ENCODE results near the gene ATP6V0C. TPM values are rescaled to one million over a fixed set of nuclear protein-coding genes. Genes with fewer than 3 reads are reported as not detected.

ATP6V0C gene
- total and polyA plus RNA-seq, 2 of the 13 experiments (the other 11 are each of a cell fraction or from before 2014, with no cell fraction given) = 10.4 to 20.1 TPM

GRCh38 chr16:2513405-2514332, at the start of gene ATP6V0C (continued):
- no peak for TF ChIP-seq TCF7 (IDR thresholded peaks at IDR 0.05; ENCODE audit: low read depth)
- 0 out of 2 replicates have a peak, but pooled peaks have one; percentile 8 for TF ChIP-seq ZNF678 (CRISPR knock-in tag; IDR thresholded peaks at IDR 0.05)
- 0 out of 2 replicates have a peak, but pooled peaks have one; percentile 18 for TF ChIP-seq REL (CRISPR knock-in tag; conservative IDR thresholded peaks at IDR 0.05)
- peak in 1 of 2 experiments; percentile 55; a peak in 1 of 4 replicates for TF ChIP-seq KLF16 (CRISPR knock-in tag; IDR thresholded peaks at IDR 0.05)
- no peak; the same call in 1 of the 2 replicates for TF ChIP-seq GATAD2A (CRISPR knock-in tag; IDR thresholded peaks at IDR 0.05)
- peak; percentile 84 for TF ChIP-seq SP4 (CRISPR knock-in tag; IDR thresholded peaks at IDR 0.05)
- no peak for TF ChIP-seq DBP (CRISPR knock-in tag; IDR thresholded peaks at IDR 0.05; ENCODE audit: not compliant biosample characterization)
- peak; percentile 98 for TF ChIP-seq YY1 (IDR thresholded peaks at IDR 0.05; ENCODE audit: insufficient read depth, insufficient replicate concordance, low read depth, low read length)
- no peak for TF ChIP-seq ZNF609 (CRISPR knock-in tag; IDR thresholded peaks at IDR 0.05; ENCODE audit: borderline replicate concordance)
- no peak for TF ChIP-seq ZNF275 (CRISPR knock-in tag; IDR thresholded peaks at IDR 0.05; ENCODE audit: borderline replicate concordance)
- TF ChIP-seq DDIT3 (CRISPR knock-in tag; IDR thresholded peaks at IDR 0.05) = no peak
- TF ChIP-seq JUN (CRISPR knock-in tag; IDR thresholded peaks at IDR 0.05) = no peak
- peak; percentile 75 for TF ChIP-seq KDM2A (CRISPR knock-in tag; IDR thresholded peaks at IDR 0.05; ENCODE audit: borderline replicate concordance, low read depth)
- TF ChIP-seq DPF2 (CRISPR knock-in tag; IDR thresholded peaks at IDR 0.05; ENCODE audit: borderline replicate concordance, low read depth) = no peak
- TF ChIP-seq HNF4A (CRISPR knock-in tag; IDR thresholded peaks at IDR 0.05) = no peak
- TF ChIP-seq ZFP91 (CRISPR knock-in tag; IDR thresholded peaks at IDR 0.05; ENCODE audit: borderline replicate concordance) = peak; percentile 70; the same call in 1 of the 2 replicates
